SK-N-SH treated with all-trans-retinoic acid at 6 μM for 48 hours (cell line): ENCODE data around the gene TIMP2.

ENCODE experiments used
- ATAC-seq: fragments of 200-7000 bp; cut with Tn5 transposase; 3 replicates; pipeline ENCODE4 v1.9.1; 2020; ENCODE audit warnings: mild to moderate bottlenecking, moderate library complexity
- BACH2 ChIP-seq: fragments of 250-450 bp; sonication (Bioruptor Pico); IDR thresholded peaks from 2 replicates; pipeline ENCODE4 v1.9.0; 2021; ENCODE audit warnings: mild to moderate bottlenecking, borderline replicate concordance
- CSDC2 ChIP-seq: fragments of 250-450 bp; sonication (Bioruptor Pico); IDR thresholded peaks from 2 replicates; pipeline ENCODE4 v1.5.0; 2020; ENCODE audit warnings: mild to moderate bottlenecking, moderate library complexity
- ESRRG ChIP-seq: fragments of 250-450 bp; sonication (Bioruptor Pico); IDR thresholded peaks from 2 replicates; pipeline ENCODE4 v1.6.1; 2021; ENCODE audit warnings: mild to moderate bottlenecking
- GLIS3 ChIP-seq: fragments of 250-450 bp; sonication (Bioruptor Pico); IDR thresholded peaks from 2 replicates; pipeline ENCODE4 v1.5.0; 2020; ENCODE audit warnings: mild to moderate bottlenecking, moderate library complexity
- ISL1 ChIP-seq: fragments of 250-450 bp; sonication (Bioruptor Pico); IDR thresholded peaks from 2 replicates; pipeline ENCODE4 v2.1.2; 2022; ENCODE audit warnings: mild to moderate bottlenecking, moderate library complexity
- OSR1 ChIP-seq: fragments of 250-450 bp; sonication (Bioruptor Pico); IDR thresholded peaks from 2 replicates; pipeline ENCODE4 v1.8.0; 2022; ENCODE audit warnings: moderate library complexity, mild to moderate bottlenecking, inconsistent platforms
- PPARA ChIP-seq: fragments of 250-450 bp; sonication (Bioruptor Pico); IDR thresholded peaks from 2 replicates; pipeline ENCODE4 v1.5.0; 2020; ENCODE audit warnings: mild to moderate bottlenecking, borderline replicate concordance
- RARB ChIP-seq: fragments of 250-450 bp; sonication (Bioruptor Pico); IDR thresholded peaks from 2 replicates; pipeline ENCODE4 v1.8.0; 2021; ENCODE audit warnings: mild to moderate bottlenecking, moderate library complexity
- SNAI2 ChIP-seq: fragments of 250-450 bp; sonication (Bioruptor Pico); IDR thresholded peaks from 2 replicates; pipeline ENCODE4 v1.5.0; 2020; ENCODE audit warnings: mild to moderate bottlenecking, moderate library complexity
- TCF4 ChIP-seq: fragments of 250-450 bp; sonication (Bioruptor Pico); IDR thresholded peaks from 2 replicates; pipeline ENCODE4 v1.8.0; 2021; ENCODE audit warnings: mild to moderate bottlenecking, moderate library complexity, borderline replicate concordance
- TOX ChIP-seq: fragments of 250-450 bp; sonication (Bioruptor Pico); IDR thresholded peaks from 2 replicates; pipeline ENCODE4 v1.8.0; 2021; ENCODE audit warnings: mild to moderate bottlenecking, moderate library complexity, borderline replicate concordance
- ZFP3 ChIP-seq: fragments of 250-450 bp; sonication (Bioruptor Pico); IDR thresholded peaks from 2 replicates; pipeline ENCODE4 v1.5.0; 2020; ENCODE audit warnings: mild to moderate bottlenecking, moderate library complexity
- ZNF565 ChIP-seq: fragments of 450-650 bp; formaldehyde crosslinking; conservative IDR thresholded peaks from 2 replicates; pipeline ENCODE4 v1.5.0; 2020; ENCODE audit warnings: low read depth, mild to moderate bottlenecking, moderate library complexity
- ZNF70 ChIP-seq: fragments of 450-650 bp; formaldehyde crosslinking; IDR thresholded peaks from 2 replicates; pipeline ENCODE4 v1.5.0; 2020; ENCODE audit warnings: mild to moderate bottlenecking, moderate library complexity
- ZNF8 ChIP-seq: fragments of 450-650 bp; formaldehyde crosslinking; IDR thresholded peaks from 2 replicates; pipeline ENCODE4 v1.5.0; 2020; ENCODE audit warnings: mild to moderate bottlenecking, moderate library complexity
- TF ChIP-seq, protein P1 (sequence below): fragments of 250-450 bp; sonication (Bioruptor Pico); IDR thresholded peaks from 2 replicates; pipeline ENCODE4 v1.8.0; 2021; ENCODE audit warnings: low read depth, mild to moderate bottlenecking, moderate library complexity, borderline replicate concordance
- TF ChIP-seq, protein P2 (sequence below): fragments of 250-450 bp; sonication (Bioruptor Pico); IDR thresholded peaks from 2 replicates; pipeline ENCODE4 v1.5.1; 2020; ENCODE audit warnings: low read depth, mild to moderate bottlenecking, moderate library complexity
- TF ChIP-seq, protein P3 (sequence below): fragments of 250-450 bp; sonication (Bioruptor Pico); IDR thresholded peaks from 2 replicates; pipeline ENCODE4 v1.5.0; 2020; ENCODE audit warnings: mild to moderate bottlenecking, moderate library complexity
- TF ChIP-seq, protein P4 (sequence below): fragments of 250-450 bp; sonication (Bioruptor Pico); IDR thresholded peaks from 2 replicates; pipeline ENCODE4 v1.5.1; 2021; ENCODE audit warnings: mild to moderate bottlenecking, moderate library complexity

TIMP2 gene

DNA sequence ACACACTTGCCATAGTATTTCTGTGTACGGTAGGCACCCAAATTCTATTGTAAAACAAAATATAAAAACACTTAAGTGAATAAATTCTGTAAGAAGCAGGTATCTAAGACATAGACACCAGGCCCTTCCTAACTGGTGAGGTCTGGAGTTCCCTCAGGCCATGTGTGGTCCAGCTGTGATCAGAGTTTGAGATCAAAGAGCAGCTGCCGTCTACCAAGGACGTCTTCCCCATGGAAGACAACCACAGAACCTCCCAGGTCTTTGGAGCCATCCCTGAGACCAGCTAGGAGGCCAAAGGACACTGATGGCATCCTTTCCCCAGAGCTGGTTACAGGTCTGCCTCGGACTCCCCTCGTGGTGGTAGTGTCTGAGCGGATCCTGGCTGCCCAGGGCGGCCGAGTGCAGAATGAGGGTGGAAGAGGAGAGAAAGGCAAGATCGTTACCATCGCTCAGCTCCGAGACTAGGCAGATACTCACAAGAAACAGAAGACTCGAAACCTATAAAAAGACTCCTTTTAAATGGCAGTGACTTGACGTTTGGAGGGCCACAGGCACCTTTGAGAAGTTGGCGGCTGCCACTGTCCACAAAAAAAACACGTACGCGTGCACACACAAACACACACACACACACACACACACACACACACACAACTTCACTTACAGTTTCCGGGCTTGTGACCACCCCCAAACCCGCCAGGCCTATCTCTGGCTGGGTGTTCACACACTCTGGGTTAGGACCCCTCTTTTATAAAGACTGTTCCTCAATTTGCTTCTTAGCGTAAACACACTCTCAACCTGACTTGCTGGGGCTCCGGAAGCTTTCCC lies 7.5 kb downstream of the TIMP2 start:
- TF ChIP-seq RARB (no peak), BACH2 (CRISPR knock-in tag) (no peak), TCF4 (CRISPR knock-in tag) (peak; percentile 32; the same call in 1 of the 2 replicates)
- TF ChIP-seq, protein P1, sequence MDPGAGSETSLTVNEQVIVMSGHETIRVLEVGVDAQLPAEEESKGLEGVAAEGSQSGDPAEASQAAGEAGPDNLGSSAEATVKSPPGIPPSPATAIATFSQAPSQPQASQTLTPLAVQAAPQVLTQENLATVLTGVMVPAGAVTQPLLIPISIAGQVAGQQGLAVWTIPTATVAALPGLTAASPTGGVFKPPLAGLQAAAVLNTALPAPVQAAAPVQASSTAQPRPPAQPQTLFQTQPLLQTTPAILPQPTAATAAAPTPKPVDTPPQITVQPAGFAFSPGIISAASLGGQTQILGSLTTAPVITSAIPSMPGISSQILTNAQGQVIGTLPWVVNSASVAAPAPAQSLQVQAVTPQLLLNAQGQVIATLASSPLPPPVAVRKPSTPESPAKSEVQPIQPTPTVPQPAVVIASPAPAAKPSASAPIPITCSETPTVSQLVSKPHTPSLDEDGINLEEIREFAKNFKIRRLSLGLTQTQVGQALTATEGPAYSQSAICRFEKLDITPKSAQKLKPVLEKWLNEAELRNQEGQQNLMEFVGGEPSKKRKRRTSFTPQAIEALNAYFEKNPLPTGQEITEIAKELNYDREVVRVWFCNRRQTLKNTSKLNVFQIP (CRISPR knock-in tag) = no peak
- no peak for ATAC-seq

DNA sequence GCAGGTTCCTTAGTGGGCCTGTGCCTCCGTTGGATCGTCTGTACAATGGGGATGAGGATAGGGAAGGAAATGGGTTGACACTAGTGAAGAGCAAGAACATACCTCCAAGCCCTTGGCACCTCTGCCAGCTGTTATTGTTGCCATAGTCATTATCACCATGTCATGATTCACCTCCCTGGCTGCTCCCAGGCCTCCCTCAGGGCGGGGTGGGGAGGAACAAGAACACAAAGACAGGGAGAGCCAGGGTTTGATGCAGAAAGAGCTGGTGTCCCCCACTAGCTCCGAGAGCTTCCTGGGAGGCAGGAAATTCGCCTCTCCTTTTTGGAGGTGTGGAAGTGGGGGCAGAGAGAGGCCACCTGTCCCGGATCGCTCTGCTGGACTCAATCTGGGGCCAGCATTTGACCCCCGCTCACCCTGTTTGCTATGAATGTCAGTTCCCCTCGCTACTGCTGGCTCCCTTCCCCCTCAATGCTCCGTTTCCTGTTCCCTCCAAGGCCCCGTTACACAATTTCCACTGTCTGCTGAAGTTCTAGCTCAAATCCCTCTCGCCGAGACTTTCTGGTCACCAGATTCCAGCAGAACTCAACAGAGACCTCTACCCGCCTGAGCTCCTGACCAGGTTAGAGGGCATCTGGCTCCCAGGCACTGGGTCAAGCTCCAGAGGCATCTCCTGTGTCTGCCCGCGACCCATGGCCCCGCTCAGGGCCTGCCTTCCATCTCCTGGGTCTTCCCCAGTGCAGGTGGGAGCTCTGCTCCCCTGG lies 9.1 kb downstream of the TIMP2 start:
- TF ChIP-seq ESRRG (CRISPR knock-in tag) (no peak), BACH2 (CRISPR knock-in tag) (no peak), PPARA (CRISPR knock-in tag) (no peak), RARB (no peak), ISL1 (CRISPR knock-in tag) (no peak), ZFP3 (CRISPR knock-in tag) (no peak), SNAI2 (no peak), TCF4 (CRISPR knock-in tag) (no peak)
- TF ChIP-seq, protein P2, sequence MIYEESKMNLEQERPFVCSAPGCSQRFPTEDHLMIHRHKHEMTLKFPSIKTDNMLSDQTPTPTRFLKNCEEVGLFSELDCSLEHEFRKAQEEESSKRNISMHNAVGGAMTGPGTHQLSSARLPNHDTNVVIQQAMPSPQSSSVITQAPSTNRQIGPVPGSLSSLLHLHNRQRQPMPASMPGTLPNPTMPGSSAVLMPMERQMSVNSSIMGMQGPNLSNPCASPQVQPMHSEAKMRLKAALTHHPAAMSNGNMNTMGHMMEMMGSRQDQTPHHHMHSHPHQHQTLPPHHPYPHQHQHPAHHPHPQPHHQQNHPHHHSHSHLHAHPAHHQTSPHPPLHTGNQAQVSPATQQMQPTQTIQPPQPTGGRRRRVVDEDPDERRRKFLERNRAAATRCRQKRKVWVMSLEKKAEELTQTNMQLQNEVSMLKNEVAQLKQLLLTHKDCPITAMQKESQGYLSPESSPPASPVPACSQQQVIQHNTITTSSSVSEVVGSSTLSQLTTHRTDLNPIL (CRISPR knock-in tag) = no peak
- TF ChIP-seq, protein P3, sequence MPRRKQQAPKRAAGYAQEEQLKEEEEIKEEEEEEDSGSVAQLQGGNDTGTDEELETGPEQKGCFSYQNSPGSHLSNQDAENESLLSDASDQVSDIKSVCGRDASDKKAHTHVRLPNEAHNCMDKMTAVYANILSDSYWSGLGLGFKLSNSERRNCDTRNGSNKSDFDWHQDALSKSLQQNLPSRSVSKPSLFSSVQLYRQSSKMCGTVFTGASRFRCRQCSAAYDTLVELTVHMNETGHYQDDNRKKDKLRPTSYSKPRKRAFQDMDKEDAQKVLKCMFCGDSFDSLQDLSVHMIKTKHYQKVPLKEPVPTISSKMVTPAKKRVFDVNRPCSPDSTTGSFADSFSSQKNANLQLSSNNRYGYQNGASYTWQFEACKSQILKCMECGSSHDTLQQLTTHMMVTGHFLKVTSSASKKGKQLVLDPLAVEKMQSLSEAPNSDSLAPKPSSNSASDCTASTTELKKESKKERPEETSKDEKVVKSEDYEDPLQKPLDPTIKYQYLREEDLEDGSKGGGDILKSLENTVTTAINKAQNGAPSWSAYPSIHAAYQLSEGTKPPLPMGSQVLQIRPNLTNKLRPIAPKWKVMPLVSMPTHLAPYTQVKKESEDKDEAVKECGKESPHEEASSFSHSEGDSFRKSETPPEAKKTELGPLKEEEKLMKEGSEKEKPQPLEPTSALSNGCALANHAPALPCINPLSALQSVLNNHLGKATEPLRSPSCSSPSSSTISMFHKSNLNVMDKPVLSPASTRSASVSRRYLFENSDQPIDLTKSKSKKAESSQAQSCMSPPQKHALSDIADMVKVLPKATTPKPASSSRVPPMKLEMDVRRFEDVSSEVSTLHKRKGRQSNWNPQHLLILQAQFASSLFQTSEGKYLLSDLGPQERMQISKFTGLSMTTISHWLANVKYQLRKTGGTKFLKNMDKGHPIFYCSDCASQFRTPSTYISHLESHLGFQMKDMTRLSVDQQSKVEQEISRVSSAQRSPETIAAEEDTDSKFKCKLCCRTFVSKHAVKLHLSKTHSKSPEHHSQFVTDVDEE (CRISPR knock-in tag) = no peak
- TF ChIP-seq, protein P4, sequence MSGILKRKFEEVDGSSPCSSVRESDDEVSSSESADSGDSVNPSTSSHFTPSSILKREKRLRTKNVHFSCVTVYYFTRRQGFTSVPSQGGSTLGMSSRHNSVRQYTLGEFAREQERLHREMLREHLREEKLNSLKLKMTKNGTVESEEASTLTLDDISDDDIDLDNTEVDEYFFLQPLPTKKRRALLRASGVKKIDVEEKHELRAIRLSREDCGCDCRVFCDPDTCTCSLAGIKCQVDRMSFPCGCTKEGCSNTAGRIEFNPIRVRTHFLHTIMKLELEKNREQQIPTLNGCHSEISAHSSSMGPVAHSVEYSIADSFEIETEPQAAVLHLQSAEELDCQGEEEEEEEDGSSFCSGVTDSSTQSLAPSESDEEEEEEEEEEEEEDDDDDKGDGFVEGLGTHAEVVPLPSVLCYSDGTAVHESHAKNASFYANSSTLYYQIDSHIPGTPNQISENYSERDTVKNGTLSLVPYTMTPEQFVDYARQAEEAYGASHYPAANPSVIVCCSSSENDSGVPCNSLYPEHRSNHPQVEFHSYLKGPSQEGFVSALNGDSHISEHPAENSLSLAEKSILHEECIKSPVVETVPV (CRISPR knock-in tag) = no peak

DNA sequence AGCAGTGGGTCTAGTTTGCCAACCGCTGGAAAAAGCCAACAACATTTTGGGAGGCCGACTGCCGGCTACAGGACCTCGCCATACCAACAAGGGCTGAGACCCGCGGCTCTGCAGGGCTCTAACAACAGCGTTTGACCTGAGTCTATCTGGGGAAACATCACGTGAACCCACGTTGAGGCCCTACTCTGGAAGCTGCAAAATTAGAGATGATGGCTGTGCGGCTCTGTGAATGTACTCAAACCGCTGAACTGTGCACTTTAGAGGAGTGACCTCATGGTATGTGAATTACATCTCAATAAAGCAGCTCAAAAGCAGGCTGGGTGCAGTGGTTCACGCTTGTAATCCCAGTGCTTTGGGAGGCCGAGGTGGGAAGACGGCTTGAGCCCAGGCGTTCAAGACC lies 12.1 kb downstream of the TIMP2 start:
- ATAC-seq = no peak
- TF ChIP-seq ZNF70 (CRISPR knock-in tag) (no peak), OSR1 (CRISPR knock-in tag) (no peak), ZFP3 (CRISPR knock-in tag) (no peak), SNAI2 (no peak), TOX (CRISPR knock-in tag) (no peak), ISL1 (CRISPR knock-in tag) (no peak), ZNF8 (CRISPR knock-in tag) (no peak), ZNF565 (no peak), GLIS3 (no peak), PPARA (CRISPR knock-in tag) (no peak), ESRRG (CRISPR knock-in tag) (no peak), CSDC2 (CRISPR knock-in tag) (no peak), BACH2 (CRISPR knock-in tag) (no peak)
- TF ChIP-seq, protein P1 (CRISPR knock-in tag) = no peak
- TF ChIP-seq, protein P3 (CRISPR knock-in tag) = no peak
- TF ChIP-seq, protein P4 (CRISPR knock-in tag) = no peak

More for the DNA sequence above, 9.1 kb downstream of the TIMP2 start:
- peak; percentile 10; the same call in 1 of the 3 replicates for ATAC-seq
